Mesenchymal stem cell (in vitro differentiated cells and primary cell): ENCODE results near the gene C2orf72.

Experiments
- DNase-seq: peaks from one replicate; pipeline ENCODE4 v3.0.0-alpha.2; 2013
- H2AFZ ChIP-seq: one replicate; pipeline ENCODE4 v1.6.1; 2013; ENCODE audit warnings: low read depth, mild to moderate bottlenecking, control low read depth, inconsistent platforms, low read length, moderate library complexity
- H2AK5ac ChIP-seq: 2 replicates; pipeline ENCODE4 v1.6.1; 2013; ENCODE audit warnings: low read length, moderate library complexity, mild to moderate bottlenecking, inconsistent platforms; ENCODE audit not compliant: severe bottlenecking
- H2BK120ac ChIP-seq: one replicate; pipeline ENCODE4 v1.6.1; 2013; ENCODE audit warnings: low read depth, mild to moderate bottlenecking, inconsistent platforms, low read length, moderate library complexity
- H2BK12ac ChIP-seq, 2 experiments: one replicate each; pipeline ENCODE4 v1.6.1; 2013; ENCODE audit warnings: inconsistent platforms in 2 of 2, low read length in 2 of 2, mild to moderate bottlenecking in 2 of 2, moderate library complexity in 2 of 2, control low read depth in 1 of 2
- H2BK15ac ChIP-seq: one replicate; pipeline ENCODE4 v1.6.1; 2013; ENCODE audit warnings: mild to moderate bottlenecking, low read depth, inconsistent platforms; ENCODE audit not compliant: poor library complexity, severe bottlenecking
- H2BK5ac ChIP-seq: 2 replicates; pipeline ENCODE4 v1.6.1; 2013; ENCODE audit warnings: low read depth, mild to moderate bottlenecking, low read length, control low read depth, inconsistent platforms; ENCODE audit not compliant: poor library complexity, severe bottlenecking
- H3K14ac ChIP-seq, 2 experiments: one replicate each; pipeline ENCODE4 v1.6.1; 2013; ENCODE audit warnings: inconsistent platforms in 2 of 2, low read length in 2 of 2, control low read depth in 1 of 2, mild to moderate bottlenecking in 1 of 2, moderate library complexity in 1 of 2
- H3K18ac ChIP-seq, 2 experiments: one replicate each; pipeline ENCODE4 v1.6.1; 2013; ENCODE audit warnings: inconsistent platforms in 2 of 2, low read length in 2 of 2, control low read depth in 1 of 2, low read depth in 1 of 2, mild to moderate bottlenecking in 1 of 2
- H3K23ac ChIP-seq, 2 experiments: one replicate each; pipeline ENCODE4 v1.6.1; 2013; ENCODE audit warnings: inconsistent platforms in 2 of 2, low read length in 2 of 2, mild to moderate bottlenecking in 2 of 2, moderate library complexity in 2 of 2, control low read depth in 1 of 2
- H3K27ac ChIP-seq: 2 replicates; pipeline ENCODE4 v1.5.1; 2013; ENCODE audit warnings: mild to moderate bottlenecking, moderate library complexity, low read length, control low read depth, inconsistent platforms; ENCODE audit not compliant: poor library complexity, severe bottlenecking
- H3K27me3 ChIP-seq, 2 experiments: 2 replicates each; pipeline versions ENCODE4 v1.6.1 to v1.7.0; 2013; ENCODE audit warnings: low read length in 2 of 2, mild to moderate bottlenecking in 2 of 2, moderate library complexity in 2 of 2, control low read depth in 1 of 2, inconsistent platforms in 1 of 2; ENCODE audit not compliant: control insufficient read depth in 1 of 2, insufficient read depth in 1 of 2
- H3K36me3 ChIP-seq, 2 experiments: 2 replicates each; pipeline versions ENCODE4 v1.6.1 to v1.7.0; 2013; ENCODE audit warnings: low read length in 2 of 2, control low read depth in 1 of 2, inconsistent platforms in 1 of 2, low read depth in 1 of 2, mild to moderate bottlenecking in 1 of 2; ENCODE audit not compliant: insufficient read depth in 2 of 2, control insufficient read depth in 1 of 2
- H3K4ac ChIP-seq, 2 experiments: one replicate each; pipeline ENCODE4 v1.6.1; 2013; ENCODE audit warnings: inconsistent platforms in 2 of 2, low read length in 2 of 2, mild to moderate bottlenecking in 2 of 2, moderate library complexity in 2 of 2, control low read depth in 1 of 2, low read depth in 1 of 2
- H3K4me1 ChIP-seq: 2 replicates; pipeline ENCODE4 v1.6.1; 2013; ENCODE audit warnings: low read depth, low read length, control low read depth; ENCODE audit not compliant: control insufficient read depth, insufficient read depth
- H3K4me2 ChIP-seq: 2 replicates; pipeline ENCODE4 v1.6.1; 2013; ENCODE audit warnings: low read length, mild to moderate bottlenecking, inconsistent platforms; ENCODE audit not compliant: poor library complexity, severe bottlenecking
- H3K4me3 ChIP-seq, 2 experiments: 2 replicates each; pipeline versions ENCODE4 v1.5.1 to v1.7.0; 2013; ENCODE audit warnings: low read length in 2 of 2, mild to moderate bottlenecking in 2 of 2, control low read depth in 1 of 2, low read depth in 1 of 2; ENCODE audit not compliant: insufficient read depth in 1 of 2
- H3K79me1 ChIP-seq: replicated peaks from 2 replicates; pipeline ENCODE4 v1.6.1; 2013; ENCODE audit warnings: mild to moderate bottlenecking, control low read depth, low read length, inconsistent platforms; ENCODE audit not compliant: poor library complexity, severe bottlenecking
- H3K9ac ChIP-seq: 2 replicates; pipeline ENCODE4 v1.7.0; 2013; ENCODE audit warnings: mild to moderate bottlenecking, low read length, moderate library complexity
- H3K9me3 ChIP-seq: 2 replicates; pipeline ENCODE4 v1.7.0; 2013; ENCODE audit warnings: mild to moderate bottlenecking, low read length; ENCODE audit not compliant: control insufficient read depth
- H4K8ac ChIP-seq: one replicate; pipeline ENCODE4 v1.6.1; 2013; ENCODE audit warnings: inconsistent platforms, mild to moderate bottlenecking, low read length, moderate library complexity
- H4K91ac ChIP-seq: one replicate; pipeline ENCODE4 v1.6.1; 2013; ENCODE audit warnings: mild to moderate bottlenecking, low read length, inconsistent platforms
- WGBS: methylation state at CpG from one replicate; pipeline ENCODE4 v1.1.7; 2013; ENCODE audit warnings: mixed read lengths; 5-methylcytosine and 5-hydroxymethylcytosine counted together

C2orf72 gene

GRCh38 chr2:230991598-230991997, 45.7 kb upstream of the C2orf72 start:
- Histone ChIP-seq H4K8ac (no peak overlapping the region), H3K9me3 (no peaks in the 10 kb centered on the region), H3K4me2 (no peak overlapping the region), H4K91ac (no peak overlapping the region), H3K27ac (no peak overlapping the region), H3K27me3 (peaks cover 38 to 81% of the 10 kb centered on the region in 2 experiments), H3K4me3 (no peak overlapping the region), H3K4ac (no peak overlapping the region), H3K79me1 (no peaks in the 10 kb centered on the region), H2AK5ac (no peak overlapping the region), H3K23ac (no peak overlapping the region), H2BK15ac (no peak overlapping the region), H2AFZ (no peak overlapping the region), H2BK120ac (no peak overlapping the region), H3K4me1 (peaks cover 5% of the 10 kb centered on the region), H3K18ac (no peak overlapping the region), H2BK5ac (no peak overlapping the region), H3K9ac (no peak overlapping the region), H3K36me3 (no peaks in the 10 kb centered on the region), H3K14ac (no peak overlapping the region), H2BK12ac (no peak overlapping the region)
- no peak for DNase-seq
- 91% methylated on average over 7 of the region's 7 CpGs for WGBS

GRCh38 chr2:230995821-230996220, 41.5 kb upstream of the C2orf72 start, which contains the start of gene SPATA3:
SPATA3 (plus strand) TSS chr2:230996121; CDS start chr2:230996234, 113 bp downstream.
- Histone ChIP-seq H4K91ac (no peak within 1 kb of the TSS), H2BK12ac (no peak within 1 kb of the TSS), H3K4ac (no peak within 1 kb of the TSS), H2BK5ac (no peak within 1 kb of the TSS), H3K4me3 (peak within 1 kb of the TSS in 1 of 2 experiments; percentile 21), H3K36me3 (no peaks in the 10 kb centered on the region), H3K79me1 (no peaks in the 10 kb centered on the region), H3K4me1 (no peaks in the 10 kb centered on the region), H3K27me3 (peaks cover 68 to 85% of the 10 kb centered on the region in 2 experiments), H3K27ac (no peak within 1 kb of the TSS), H4K8ac (no peak within 1 kb of the TSS), H3K9me3 (no peaks in the 10 kb centered on the region), H2BK15ac (no peak within 1 kb of the TSS), H3K14ac (peak within 1 kb of the TSS in 1 of 2 experiments; percentile 81), H2AFZ (no peak within 1 kb of the TSS), H3K4me2 (no peak within 1 kb of the TSS), H3K9ac (no peak within 1 kb of the TSS), H3K23ac (no peak within 1 kb of the TSS), H2BK120ac (no peak within 1 kb of the TSS), H3K18ac (no peak within 1 kb of the TSS), H2AK5ac (no peak within 1 kb of the TSS)
- DNase-seq = no peak
- WGBS = 79% methylated on average over 9 of the region's 9 CpGs

GRCh38 chr2:230996661-230997060, 40.7 kb upstream of the C2orf72 start:
- no peak overlapping the region for H2BK12ac ChIP-seq

GRCh38 chr2:230998882-230999281, 38.4 kb upstream of the C2orf72 start:
- DNase-seq = no peak
- Histone ChIP-seq H2BK15ac (no peak overlapping the region), H4K91ac (no peak overlapping the region), H2AFZ (no peak overlapping the region), H3K27ac (no peak overlapping the region), H3K36me3 (no peaks in the 10 kb centered on the region), H3K27me3 (peaks cover 79 to 88% of the 10 kb centered on the region in 2 experiments), H3K18ac (no peak overlapping the region), H3K23ac (no peak overlapping the region), H2BK12ac (no peak overlapping the region), H3K4me2 (no peak overlapping the region), H2BK5ac (no peak overlapping the region), H3K9ac (no peak overlapping the region), H3K14ac (no peak overlapping the region), H3K4me1 (no peaks in the 10 kb centered on the region), H2BK120ac (no peak overlapping the region), H3K9me3 (no peaks in the 10 kb centered on the region), H4K8ac (no peak overlapping the region), H3K4ac (no peak overlapping the region), H3K79me1 (no peaks in the 10 kb centered on the region), H3K4me3 (no peak overlapping the region), H2AK5ac (no peak overlapping the region)
- WGBS = 94% methylated on average over 2 of the region's 2 CpGs

More at GRCh38 chr2:230996661-230997060, 40.7 kb upstream of the C2orf72 start:
- no peak overlapping the region for H3K4ac ChIP-seq
- H3K4me1 ChIP-seq = no peaks in the 10 kb centered on the region
- no peak for DNase-seq
- H2BK15ac ChIP-seq = no peak overlapping the region
- H4K91ac ChIP-seq = no peak overlapping the region
- H2BK120ac ChIP-seq = no peak overlapping the region
- H2AK5ac ChIP-seq = no peak overlapping the region
- H3K79me1 ChIP-seq = no peaks in the 10 kb centered on the region
- H3K4me3 ChIP-seq = no peak overlapping the region
- no peak overlapping the region for H2BK5ac ChIP-seq
- no peak overlapping the region for H4K8ac ChIP-seq
- H3K9me3 ChIP-seq = no peaks in the 10 kb centered on the region
- H3K9ac ChIP-seq = no peak overlapping the region
- H3K14ac ChIP-seq = no peak overlapping the region
- H3K27ac ChIP-seq = no peak overlapping the region
- H2AFZ ChIP-seq = no peak overlapping the region
- H3K27me3 ChIP-seq = peaks cover 72 to 85% of the 10 kb centered on the region in 2 experiments
- H3K18ac ChIP-seq = no peak overlapping the region
- no peak overlapping the region for H3K4me2 ChIP-seq
- no peak overlapping the region for H3K23ac ChIP-seq
- H3K36me3 ChIP-seq = no peaks in the 10 kb centered on the region
